ENCODE results near the gene BOD1.

Gene BOD1

DNA sequence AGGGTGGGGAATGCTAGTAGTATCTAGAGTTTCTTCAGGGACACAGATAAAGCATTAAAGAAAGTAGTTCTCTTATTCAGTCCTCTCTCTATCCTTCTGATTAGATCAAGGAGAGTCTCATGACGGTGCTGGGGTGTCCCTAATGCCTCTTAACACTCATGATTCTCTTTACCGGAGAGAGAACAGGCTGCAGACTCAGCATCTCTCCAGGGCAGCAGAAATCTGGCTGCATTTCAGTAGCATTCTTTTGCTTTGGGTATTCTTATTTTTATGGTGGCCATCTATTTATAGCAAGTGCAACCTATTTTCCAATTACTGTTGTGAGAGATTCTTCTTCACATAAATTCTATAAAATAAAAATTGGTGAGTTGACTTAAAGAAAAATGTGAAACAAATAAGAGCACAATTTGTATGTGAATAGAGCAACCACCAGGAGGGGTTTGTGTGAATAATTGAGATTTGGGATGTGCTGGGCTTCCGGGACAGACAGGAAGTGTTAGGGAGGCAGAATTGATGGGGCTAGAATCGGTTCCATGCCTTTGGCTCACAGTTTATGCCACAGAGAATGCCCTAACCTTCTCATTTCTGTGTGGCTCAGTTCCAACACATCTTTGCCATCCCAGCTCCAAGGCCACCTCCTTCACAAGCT lies 23.8 kb upstream of the BOD1 start:
- DNase-seq = no peak

DNA sequence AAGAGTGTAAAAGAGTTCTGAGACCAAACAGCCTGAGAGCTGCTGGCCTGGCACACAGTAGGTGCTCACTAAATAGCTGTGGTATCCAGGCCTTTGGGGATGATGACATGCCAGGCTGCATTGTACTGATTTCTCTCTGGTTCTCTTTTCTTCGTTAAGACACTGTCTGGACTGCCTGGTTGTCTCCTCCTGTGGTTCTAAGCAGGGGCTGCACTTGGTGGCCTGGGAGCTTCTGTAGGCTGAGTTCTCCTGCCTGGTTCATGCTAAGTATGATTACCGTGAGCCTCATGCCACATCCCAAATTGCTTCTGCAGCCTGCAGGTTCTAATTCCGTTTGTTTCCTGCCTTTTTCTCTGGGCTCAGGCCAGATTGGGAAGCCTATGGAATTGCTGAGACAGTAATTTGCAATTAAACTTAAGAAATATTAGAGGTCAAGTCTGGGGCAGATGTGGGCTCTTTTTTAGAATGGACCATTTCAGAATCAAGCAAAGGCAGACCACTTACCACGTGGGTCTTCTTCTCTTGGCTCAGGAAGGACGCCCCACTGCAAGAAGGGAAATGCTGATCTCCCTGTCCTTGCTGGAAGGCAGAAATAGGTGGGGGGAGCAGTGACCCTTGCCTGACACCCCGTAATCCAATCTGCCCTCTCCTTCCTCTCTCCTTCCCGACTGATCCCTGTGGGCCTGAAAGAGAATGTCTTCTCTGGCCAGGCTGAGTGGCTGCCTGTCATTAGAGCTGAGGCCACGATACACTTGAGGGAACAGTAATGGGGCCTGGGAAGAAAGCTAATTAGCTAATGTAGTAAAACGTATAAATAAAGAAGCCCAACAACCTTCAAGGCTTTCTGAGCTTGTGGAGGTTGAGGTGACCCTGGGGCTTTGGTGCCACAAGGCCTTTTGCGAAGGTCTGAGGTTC lies 21.9 kb upstream of the BOD1 start:
- no peak for DNase-seq

DNA sequence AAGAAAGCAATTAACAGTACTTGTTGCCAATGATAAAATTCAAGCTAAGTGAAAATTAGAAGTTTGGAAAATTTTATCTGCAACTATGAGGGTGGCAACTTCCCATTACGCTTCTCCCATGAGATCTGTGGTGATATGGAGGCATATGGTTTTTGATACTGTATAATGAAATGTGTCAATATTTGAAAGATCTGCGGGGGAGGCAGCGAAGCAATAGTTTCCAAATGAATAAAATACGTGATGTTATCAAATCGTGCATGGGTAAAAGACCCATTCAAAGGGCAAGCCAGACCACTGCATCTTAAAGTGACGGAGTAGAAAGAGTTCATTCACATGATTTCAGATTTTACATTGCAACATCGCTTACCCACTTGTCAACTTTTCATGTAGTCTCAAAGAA lies 20.9 kb upstream of the BOD1 start:
- no peak for DNase-seq

DNA sequence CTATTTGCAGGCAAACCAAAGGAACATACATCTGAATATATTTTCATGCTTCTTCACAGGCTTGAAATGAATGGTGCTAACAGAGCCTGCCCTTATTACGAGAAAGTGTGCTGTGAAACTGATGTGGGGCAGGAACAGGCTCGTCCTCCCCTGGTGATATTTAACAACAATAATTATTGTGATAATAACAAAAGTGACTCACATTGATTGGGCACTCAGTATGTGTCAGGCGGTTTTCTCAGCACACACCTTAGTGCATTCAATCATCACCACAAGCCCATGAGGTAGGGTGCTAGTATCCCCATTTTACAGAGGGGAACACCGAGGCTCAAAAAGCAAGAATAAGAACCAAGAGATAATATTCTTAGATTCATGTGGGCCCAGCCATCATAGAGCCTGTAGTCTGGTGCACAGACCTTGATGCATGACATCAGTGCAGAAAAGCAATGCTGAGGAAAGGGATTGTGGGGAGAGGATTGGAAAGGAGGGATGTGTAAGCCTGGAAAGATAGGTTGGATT lies 18.1 kb upstream of the BOD1 start:
- DNase-seq = no peak

DNA sequence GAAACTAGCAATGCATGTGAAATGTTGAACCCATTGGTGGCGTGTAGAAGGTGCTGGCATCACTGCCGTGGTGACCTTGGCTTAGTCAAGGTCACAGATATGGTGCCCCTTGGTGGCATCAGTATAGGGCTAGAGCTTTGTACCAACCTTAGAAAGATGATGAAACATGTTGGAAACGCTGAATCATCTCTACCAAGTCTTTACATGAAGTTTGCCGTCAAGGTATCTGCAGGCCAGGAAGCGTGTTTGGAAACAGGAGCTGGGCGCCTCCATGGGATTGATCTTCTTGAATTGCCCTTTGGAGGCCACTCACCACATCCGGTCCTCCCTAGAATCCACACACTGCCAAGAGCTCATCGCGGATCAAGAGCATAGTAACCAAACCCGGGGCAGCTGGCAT lies 16.9 kb upstream of the BOD1 start:
- DNase-seq = no peak

DNA sequence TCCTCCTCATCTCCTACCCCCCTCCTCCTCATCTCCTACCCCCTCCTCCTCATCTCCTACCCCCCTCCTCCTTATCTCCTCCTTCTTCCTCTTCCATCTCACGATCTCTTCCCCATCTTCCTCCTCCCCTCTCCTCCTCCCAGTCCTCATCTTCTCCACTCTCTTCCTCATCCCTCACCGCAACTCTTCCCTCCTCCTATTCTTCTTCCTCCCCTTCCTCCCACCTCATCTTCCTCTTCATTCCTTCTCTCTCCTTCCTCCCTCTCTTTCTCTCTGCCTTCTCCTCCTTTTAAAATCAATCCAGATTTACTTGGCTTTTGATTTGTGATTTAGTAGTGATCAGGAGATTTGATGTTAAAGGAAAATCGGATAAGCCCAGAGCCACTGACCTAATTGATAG lies 15.0 kb upstream of the BOD1 start:
- DNase-seq = no peak

DNA sequence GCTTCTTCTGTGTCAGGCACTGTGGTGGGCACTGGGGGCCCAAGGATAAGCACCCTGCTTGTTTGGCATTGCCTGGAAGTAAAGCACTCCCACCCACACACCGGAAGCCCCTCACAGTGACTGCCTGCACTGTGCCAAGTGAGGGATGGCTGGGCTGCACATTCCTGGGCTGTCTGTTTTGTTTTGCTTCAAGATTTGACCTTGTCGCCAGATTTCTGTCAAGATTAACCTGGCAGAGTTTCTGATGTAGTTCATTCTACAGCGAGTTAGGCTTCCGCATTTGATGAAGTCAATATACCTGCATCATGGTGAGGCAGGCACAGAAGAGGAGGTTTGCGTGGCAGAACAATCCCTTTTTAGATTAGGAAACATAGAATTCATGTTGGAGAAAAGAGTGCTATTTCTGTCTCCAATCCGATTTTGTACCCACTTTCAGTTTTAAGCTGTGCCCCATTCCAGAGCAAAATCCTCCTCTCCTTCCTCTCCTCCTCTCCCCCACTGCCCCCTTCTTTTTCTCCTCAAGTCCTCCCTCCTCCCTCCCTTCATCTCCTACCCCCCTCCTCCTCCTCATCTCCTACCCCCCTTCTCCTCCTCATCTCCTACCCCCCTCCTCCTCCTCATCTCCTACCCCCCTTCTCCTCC lies 14.4 kb upstream of the BOD1 start:
- no peak for DNase-seq

DNA sequence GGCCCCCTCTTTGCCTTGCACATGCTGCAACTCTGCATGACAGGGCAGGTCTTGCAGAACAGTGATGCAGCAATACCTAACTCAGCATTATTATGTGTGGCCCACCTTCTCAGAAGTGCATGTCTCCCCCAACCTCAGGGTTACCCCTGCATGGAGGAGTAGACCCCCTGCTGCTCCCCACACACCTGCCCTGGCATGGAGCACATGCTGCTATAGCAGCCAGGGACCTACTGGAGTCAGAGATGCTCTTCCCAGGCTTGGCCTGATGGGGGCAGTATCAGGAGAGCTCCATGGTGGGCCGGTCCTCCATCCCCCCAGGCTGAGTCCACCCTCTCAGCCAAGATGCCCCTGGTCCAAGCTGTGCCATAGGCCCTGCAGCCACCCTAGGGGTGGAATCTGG lies 13.2 kb upstream of the BOD1 start:
- DNase-seq = no peak

DNA sequence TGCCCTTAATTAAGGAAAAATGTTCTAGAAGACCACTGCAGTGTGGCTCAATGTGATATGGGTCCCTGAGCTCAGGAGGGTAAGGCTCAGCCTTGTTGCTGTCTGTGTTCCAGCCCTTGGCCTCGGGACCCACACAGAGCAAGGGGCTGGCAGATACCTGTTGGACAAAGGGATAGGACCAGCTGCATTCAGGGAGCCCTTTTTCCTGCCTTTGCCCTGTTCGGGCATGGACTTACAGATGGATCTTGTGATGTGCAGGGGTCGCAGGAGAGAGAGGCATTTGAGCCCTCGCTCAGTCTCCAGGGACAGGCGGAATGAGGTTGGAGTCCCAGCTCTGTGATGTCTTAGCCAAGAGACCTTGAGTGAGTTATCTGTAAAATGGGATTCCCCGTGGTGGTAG lies 12.1 kb upstream of the BOD1 start:
- no peak for DNase-seq

DNA sequence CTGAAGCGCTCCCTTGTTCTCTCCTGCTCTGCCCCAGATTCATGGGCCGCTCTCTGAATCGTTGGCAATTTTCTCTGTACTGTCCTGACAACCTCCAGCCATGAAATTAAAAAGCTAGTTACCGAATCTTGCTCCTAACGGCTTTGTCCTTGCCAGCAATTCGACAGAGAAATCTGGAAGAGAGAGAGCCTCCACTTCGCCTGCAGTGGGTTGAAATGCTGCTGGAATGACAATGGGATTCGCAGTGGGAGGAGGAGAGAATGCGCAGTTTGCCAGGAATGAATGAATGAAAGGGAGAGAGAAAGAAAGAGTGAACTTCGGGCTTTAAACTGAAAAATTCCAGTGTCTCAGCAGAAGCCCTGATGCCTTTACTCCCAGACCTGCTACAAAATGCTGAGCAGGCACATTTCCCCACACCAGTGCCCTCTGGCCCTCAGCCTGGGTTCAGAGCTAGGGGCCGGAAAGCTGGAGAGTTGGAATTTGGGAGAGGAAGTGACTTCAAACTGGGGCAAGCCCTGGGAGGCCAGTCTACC lies 11.5 kb upstream of the BOD1 start:
- DNase-seq = no peak

DNA sequence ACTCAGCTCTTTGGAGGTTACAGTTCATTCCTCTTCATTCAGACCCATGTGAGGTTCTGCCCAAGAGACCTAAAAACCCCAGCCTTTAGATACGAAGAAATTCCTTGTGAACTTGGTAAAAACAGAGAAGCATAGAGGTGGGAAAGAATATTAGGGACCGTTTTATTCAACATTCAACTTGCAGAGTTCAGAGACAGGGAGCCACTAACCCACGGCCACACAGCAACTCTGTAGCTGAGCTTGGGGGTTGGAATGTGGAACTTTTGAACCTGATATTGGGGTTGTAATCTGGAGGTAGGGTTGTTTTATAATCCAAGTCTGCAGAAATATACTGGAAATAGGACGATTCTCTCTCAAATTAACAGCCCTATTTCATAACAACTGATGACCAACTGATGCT lies 10.8 kb upstream of the BOD1 start:
- no peak for DNase-seq

DNA sequence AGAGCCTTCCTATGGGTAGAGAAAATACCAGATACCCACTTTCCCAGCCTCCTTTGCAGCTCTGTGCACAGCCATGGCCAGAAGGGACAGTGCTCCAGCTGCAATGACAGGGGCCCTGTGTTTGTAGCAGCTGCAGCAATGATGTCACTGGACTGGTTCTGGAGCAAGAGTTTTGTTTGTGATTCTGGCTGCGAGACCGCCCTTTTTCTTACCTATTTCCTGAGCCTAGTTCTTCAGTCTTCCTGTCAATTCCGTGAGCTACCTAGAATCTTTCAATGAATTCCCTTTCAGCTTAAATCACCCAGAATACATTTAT lies 10.0 kb upstream of the BOD1 start:
- DNase-seq = no peak

DNA sequence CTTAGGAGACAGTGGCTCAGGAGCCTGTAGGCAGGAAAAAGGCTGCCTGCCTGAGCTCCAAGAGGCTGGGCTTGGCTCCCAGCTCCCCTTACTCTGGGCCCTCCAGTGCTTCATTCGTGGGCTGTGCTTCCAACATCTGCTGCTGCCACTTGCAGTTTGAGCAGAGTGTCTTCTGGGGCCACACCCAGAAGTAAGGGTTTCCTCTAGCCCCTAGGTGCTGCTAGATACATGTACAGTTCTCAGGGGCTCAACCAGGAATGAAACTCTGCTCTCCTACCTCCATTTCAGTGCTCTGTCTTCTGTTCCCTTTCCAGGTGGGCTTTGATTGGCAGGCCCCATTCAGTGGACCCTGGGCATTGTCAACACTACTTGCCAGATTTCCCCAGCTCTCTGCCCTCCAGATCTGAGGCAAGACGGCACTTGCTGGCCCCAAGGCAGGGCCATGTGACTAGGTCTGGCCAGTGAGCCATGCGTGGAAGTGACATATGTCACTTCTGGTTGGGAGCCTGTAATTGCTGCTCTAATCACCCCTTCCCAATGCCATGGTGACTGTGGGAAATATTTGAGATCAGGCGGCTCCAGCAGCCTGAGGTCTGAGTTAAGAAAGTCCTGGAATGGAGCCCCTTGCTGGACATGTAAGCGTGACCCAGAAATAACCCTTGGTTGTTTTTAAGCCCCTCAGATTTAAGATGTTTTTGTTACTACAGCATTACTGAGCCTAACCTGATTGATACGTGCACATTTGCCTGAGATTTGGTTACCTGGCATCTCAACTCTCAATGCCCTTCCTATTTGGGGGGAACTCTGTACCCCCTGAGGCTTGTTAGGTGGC lies 9.4 kb upstream of the BOD1 start:
- no peak for DNase-seq

DNA sequence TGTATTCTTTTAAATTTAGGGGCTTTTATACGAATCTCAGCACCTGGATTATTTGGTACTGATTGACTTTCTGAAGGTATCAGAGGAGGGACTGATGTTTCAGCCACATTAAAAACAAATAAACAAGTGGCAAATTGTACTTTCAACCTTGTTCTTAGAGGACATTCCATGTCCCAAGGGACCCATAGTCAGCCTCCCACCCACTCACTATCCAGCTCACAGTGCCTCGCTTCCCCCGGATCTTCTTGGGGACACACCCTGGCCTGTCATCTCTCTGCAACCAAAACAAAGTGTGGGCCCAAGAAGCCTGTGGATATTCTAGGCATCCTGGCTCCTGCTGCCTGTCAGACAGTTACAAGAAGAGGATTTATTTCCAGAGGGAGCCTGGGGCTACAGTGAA lies 8.8 kb upstream of the BOD1 start:
- no peak for DNase-seq

DNA sequence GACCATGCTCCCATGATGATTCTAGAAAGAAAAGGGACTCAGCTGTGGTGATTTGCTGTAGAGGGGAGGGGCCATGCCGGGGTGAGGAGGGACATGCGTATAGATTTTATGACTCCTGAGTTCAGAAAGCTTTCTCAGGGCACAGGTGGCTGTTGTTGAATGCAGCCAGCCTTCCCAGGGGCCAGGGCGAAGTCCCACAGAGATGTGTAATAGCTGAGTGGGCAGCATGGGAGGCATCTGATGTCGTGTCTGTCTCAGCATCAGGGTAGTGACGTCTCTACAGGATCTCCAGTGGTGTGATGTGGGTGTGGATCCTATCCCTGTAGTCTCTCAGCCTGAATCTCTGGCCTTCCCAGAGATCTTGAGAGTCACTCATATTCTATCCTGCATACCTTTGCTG lies 7.8 kb upstream of the BOD1 start:
- DNase-seq = no peak

DNA sequence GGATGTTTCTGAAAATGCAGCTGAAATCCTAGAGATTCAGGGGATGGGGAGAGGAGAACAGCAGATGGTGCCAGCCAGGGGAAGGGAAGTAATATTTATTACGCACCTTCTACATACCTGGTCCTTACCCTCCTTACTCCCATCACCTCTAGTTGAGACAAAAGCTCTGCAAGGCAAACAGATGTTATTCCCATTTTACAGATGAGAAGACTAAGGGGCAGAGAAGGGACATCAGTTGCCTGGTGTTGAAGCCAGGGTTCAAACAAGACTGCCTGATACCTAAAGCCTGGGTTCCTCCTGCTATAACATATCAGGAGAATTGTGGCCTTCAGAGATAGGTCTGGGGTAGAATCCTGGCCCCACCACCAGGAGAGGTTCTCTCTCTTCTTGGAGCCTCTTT lies 7.3 kb upstream of the BOD1 start:
- DNase-seq = no peak

DNA sequence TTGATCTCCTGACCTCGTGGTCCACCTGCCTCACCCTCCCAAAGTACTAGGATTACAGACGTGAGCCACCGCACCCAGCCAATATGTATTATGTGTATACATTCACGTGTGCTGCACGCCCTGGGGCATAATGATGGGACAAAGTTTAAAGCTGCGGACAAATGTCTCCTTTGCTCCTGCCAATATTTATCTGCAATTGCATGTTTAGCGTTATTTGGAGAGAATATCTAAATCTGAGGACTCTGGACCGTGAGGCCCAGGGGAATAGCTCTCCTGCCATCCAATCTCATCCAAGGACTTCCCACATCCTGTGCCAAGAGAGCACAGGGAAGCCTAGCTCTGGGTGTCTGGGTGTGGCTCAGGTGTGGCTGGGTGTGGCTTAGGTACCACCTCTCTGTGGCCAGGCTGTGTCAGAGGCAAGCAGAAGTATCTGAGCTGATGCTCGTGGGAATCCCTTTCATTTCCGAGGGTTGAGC lies 6.9 kb upstream of the BOD1 start:
- no peak for DNase-seq

DNA sequence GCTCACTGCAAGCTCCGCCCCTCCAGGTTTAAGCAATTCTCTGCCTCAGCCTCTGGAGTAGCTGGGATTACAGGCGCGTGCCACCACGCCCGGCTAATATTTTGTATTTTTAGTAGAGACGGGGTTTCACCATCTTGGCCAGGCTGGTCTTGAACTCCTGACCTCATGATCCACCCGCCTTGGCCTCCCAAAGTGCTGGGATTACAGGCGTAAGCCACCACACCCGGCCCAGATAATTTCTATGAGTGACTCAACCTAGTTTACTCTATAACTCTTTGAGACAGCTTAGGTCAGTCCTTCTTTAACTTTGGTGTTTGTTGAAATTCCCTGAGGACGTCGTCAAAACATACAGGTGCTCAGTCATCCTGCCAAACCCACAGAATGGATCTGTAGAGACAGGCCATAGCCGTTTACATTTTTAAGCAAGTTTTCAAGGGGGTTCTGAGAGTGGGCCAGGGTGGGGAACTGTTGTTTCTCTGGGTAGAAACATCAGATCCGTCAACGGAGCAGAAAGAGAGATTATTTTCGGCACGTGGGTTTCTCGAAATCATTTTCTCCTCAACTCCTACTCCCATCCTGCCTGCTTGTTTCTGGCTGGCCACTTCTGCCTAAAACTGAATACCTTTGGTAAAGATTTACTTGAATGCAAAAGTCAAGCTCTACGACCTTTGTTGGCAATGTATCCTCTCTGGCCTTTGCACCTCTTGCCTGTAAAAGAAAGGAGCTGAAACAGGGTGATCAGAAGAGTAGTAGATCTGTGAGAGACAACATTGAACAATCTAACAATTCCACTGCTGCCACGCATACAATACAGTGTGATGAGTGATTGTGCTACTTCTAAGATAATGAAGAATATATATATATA lies 6.0 kb upstream of the BOD1 start:
- DNase-seq = no peak

DNA sequence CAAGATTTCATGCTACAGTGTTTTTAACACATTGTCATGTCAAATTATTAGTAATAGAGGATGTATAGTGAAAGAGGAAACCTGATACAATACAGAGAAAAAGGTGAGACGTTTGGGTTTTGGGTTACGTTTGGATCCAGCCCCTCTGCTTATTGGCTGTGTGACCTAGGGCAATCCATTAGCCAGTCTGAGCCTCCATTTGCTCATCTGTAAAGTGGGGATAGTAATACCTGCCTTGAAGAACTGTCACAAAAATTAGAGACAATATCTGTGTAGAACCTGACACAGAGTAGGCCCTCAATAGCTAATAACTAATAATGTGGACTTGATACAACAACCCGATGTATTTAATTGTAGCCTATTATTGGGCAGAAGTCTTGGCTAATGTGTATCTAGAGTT lies 4.3 kb upstream of the BOD1 start:
- no peak for DNase-seq

DNA sequence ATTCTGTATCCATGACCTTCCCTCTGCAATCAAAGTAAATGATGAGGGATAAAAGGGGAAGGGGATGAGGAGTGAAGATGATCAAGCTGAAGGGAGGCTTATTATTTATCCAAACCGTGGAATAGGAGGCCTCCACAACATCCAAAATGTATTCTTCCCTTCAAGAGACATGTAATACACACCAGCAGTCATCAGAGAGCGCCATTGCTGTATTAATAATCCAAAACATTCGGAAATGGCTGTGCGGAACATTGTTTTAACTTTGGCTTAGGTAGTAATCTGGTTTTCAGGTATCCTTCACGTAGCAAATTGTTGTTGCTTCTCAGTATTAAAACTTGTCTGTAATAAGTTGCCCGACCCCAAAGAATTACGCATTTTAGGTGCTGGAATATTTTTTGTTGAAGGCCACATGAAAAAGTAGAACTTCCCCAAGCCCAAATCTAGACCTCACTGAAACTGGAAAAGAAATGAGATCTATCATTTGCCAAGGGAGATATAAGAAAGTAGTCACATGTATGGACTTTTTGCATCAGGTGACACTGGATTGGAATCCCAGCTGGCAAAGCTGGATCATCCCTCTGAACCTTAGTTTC lies 2.6 kb upstream of the BOD1 start:
- peak; percentile 78 for DNase-seq

DNA sequence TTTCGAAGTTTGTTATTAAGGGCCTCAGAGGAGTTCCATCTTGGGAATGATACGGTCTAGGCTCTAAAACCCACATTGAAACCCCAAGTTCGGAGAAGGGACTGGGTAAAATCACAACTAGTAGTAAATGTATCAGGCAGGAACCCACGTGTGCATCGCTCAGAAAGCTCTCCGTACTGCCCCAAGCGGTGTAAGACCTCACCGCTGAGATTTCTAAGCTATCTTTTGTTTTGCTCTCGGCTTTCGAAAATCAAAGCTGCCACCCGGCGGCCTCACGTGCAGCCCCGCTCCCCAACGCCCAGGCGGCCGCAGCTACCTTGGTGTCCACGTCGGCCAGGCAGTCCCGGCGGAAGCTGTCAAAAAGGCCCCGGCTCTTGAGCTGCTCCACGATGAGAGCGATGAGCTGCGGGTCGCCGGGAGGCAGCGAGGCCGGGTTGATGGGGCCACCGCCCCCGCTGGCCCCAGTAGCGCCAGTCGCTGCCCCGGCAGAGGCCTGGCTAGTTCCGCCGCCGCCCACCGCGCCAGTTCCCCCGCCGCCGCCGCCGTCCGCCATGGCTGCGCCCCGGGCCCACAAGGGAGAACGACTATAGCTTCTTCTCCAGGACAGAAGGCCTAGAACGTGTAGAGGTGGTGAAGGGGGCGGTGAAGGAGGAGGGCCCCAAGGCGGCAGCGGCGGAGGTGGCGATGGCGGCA lies 420 bp downstream of the BOD1 start:
- peak; percentile 80 for DNase-seq

All from CD4-positive, alpha-beta T cell treated with Interleukin-17A for 1 hour (primary cell).